Right lobe of liver (tissue), 4 donors: ENCODE results near the gene PROX1.
"Not testable (repeated sequence)": the region's sequence is repeated elsewhere in the genome, so short reads cannot be mapped to it uniquely, and the experiment has no call there.

ENCODE experiments used
- CTCF ChIP-seq, 4 donors: fragments of 200-600 bp in 3 of 4; fragments of 450-650 bp in 1 of 4; IDR thresholded peaks; one replicate each; pipeline versions ENCODE4 v1.5.1 to v1.8.0; 2016 to 2022; ENCODE audit warnings: antibody characterized with exemption in 4 of 4, mild to moderate bottlenecking in 2 of 4
- POLR2A ChIP-seq: fragments of 450-650 bp; IDR thresholded peaks from one replicate; pipeline ENCODE4 v1.6.1; 2017; ENCODE audit warnings: antibody characterized with exemption, mild to moderate bottlenecking
- donor health status: DM: no; HTN: no; CAD: no.
- donor health status: DM: no; HTN: no; CAD: no.
- donor health status: DM: no; HTN: yes; CAD: no.

GRCh38 chr1:214089003-214089402 lies 101.2 kb downstream of the PROX1 start:
- not testable (repeated sequence) for TF ChIP-seq CTCF (IDR thresholded peaks at IDR 0.05); POLR2A
